HS-5 (cell line): ENCODE data around the gene EGR1.
"Not testable (repeated sequence)": the region's sequence is repeated elsewhere in the genome, so short reads cannot be mapped to it uniquely, and the experiment has no call there.

ENCODE experiments used
- DNase-seq: peaks from one replicate; pipeline ENCODE4 v3.0.0-alpha.2; 2012; ENCODE audit warnings: low read depth

The EGR1 gene

GRCh38 chr5:138469540-138470321, 4.5 kb downstream of the EGR1 start:
- DNase-seq: no peak

- no peak for DNase-seq
Observed at GRCh38 chr5:138470322-138471051, 5.2 kb downstream of the EGR1 start.

GRCh38 chr5:138471052-138471361, 5.7 kb downstream of the EGR1 start:
- DNase-seq: no peak

GRCh38 chr5:138472353-138472752, 7.1 kb downstream of the EGR1 start:
- no peak for DNase-seq

GRCh38 chr5:138473151-138473550, 7.9 kb downstream of the EGR1 start:
- DNase-seq: not testable (repeated sequence)

- no peak for DNase-seq
Observed at GRCh38 chr5:138476918-138477317, 11.6 kb downstream of the EGR1 start.

- no peak for DNase-seq
Observed at GRCh38 chr5:138482638-138483037, 17.4 kb downstream of the EGR1 start.

GRCh38 chr5:138488481-138488945, 23.2 kb downstream of the EGR1 start:
- no peak for DNase-seq

- DNase-seq: no peak
Observed at GRCh38 chr5:138489683-138490061, 24.4 kb downstream of the EGR1 start.

- DNase-seq: no peak
Observed at GRCh38 chr5:138490648-138491283, 25.5 kb downstream of the EGR1 start.

- no peak for DNase-seq
Observed at GRCh38 chr5:138491284-138491648, 26.0 kb downstream of the EGR1 start.

- peak; percentile 36 for DNase-seq
Observed at GRCh38 chr5:138491669-138492559, 26.6 kb downstream of the EGR1 start.

GRCh38 chr5:138492560-138493045, 27.3 kb downstream of the EGR1 start:
- DNase-seq: no peak

- no peak for DNase-seq
Observed at GRCh38 chr5:138495351-138495750, 30.1 kb downstream of the EGR1 start.

GRCh38 chr5:138498376-138498775, 33.1 kb downstream of the EGR1 start:
- no peak for DNase-seq

- no peak for DNase-seq
Observed at GRCh38 chr5:138502121-138502520, 36.8 kb downstream of the EGR1 start.

GRCh38 chr5:138502521-138502920, 37.2 kb downstream of the EGR1 start:
- DNase-seq: no peak

- DNase-seq: peak; percentile 30
Observed at GRCh38 chr5:138503487-138504270, 38.4 kb downstream of the EGR1 start.

GRCh38 chr5:138504799-138505198, 39.5 kb downstream of the EGR1 start:
- DNase-seq: no peak

GRCh38 chr5:138506370-138507306, 41.4 kb downstream of the EGR1 start:
- DNase-seq: no peak
